ENCODE data around the gene RPS5.

DNA sequence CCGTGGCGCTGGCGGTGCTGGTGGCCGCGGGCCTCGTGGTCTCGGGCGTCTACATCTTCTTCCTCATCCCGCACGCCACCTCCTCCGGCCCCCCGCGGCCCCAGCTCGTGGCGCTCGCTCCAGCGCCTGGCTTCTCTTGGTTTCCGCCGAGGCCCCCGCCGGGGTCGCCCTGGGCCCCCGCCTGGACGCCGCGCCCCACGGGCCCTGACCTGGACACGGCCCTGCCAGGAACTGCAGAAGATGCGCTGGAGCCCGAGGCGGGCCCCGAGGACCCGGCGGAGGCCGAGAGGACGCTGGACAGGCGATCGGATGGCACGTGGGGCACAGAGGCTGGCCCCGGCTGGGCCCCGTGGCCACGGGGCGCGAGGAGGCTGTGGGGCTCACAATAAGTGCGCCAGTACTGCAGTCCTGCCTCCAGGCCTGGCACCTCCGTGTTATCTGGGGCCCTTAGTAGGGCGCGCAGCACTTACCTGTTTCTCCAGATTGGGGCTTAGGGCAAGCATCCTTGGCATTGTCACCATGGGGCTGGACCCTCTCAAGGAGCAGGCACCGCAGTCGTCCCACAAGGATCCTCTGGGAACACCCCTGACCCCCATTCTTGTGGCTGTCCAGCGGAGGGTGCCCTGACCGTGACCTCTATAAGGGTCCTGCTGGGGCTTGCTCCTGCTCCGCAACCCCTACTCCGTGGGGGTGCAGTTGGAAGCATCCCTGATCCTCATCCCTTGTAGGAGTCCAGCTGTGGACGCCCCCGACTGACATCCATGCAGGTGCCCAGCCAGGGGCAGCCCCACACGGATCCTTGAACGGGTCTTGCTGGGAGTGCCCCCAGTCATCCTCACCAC lies 9.8 kb downstream of the RPS5 start:
- TF ChIP-seq TARDBP (IDR thresholded peaks at IDR 0.05) (no peak), DPF2 (IDR thresholded peaks at IDR 0.05) (no peak), ZNF274 (IDR thresholded peaks at IDR 0.05; ENCODE audit: borderline replicate concordance, low read depth, low read length) (no peak)
- TF ChIP-seq, protein P1, sequence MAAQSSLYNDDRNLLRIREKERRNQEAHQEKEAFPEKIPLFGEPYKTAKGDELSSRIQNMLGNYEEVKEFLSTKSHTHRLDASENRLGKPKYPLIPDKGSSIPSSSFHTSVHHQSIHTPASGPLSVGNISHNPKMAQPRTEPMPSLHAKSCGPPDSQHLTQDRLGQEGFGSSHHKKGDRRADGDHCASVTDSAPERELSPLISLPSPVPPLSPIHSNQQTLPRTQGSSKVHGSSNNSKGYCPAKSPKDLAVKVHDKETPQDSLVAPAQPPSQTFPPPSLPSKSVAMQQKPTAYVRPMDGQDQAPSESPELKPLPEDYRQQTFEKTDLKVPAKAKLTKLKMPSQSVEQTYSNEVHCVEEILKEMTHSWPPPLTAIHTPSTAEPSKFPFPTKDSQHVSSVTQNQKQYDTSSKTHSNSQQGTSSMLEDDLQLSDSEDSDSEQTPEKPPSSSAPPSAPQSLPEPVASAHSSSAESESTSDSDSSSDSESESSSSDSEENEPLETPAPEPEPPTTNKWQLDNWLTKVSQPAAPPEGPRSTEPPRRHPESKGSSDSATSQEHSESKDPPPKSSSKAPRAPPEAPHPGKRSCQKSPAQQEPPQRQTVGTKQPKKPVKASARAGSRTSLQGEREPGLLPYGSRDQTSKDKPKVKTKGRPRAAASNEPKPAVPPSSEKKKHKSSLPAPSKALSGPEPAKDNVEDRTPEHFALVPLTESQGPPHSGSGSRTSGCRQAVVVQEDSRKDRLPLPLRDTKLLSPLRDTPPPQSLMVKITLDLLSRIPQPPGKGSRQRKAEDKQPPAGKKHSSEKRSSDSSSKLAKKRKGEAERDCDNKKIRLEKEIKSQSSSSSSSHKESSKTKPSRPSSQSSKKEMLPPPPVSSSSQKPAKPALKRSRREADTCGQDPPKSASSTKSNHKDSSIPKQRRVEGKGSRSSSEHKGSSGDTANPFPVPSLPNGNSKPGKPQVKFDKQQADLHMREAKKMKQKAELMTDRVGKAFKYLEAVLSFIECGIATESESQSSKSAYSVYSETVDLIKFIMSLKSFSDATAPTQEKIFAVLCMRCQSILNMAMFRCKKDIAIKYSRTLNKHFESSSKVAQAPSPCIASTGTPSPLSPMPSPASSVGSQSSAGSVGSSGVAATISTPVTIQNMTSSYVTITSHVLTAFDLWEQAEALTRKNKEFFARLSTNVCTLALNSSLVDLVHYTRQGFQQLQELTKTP (IDR thresholded peaks at IDR 0.05; ENCODE audit: low read depth in 1 of 2, partially characterized antibody in 2 of 2), result no peak
- TF ChIP-seq, protein P2, sequence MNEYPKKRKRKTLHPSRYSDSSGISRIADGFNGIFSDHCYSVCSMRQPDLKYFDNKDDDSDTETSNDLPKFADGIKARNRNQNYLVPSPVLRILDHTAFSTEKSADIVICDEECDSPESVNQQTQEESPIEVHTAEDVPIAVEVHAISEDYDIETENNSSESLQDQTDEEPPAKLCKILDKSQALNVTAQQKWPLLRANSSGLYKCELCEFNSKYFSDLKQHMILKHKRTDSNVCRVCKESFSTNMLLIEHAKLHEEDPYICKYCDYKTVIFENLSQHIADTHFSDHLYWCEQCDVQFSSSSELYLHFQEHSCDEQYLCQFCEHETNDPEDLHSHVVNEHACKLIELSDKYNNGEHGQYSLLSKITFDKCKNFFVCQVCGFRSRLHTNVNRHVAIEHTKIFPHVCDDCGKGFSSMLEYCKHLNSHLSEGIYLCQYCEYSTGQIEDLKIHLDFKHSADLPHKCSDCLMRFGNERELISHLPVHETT (CRISPR knock-in tag; conservative IDR thresholded peaks at IDR 0.05 in 1 of 2, IDR thresholded peaks at IDR 0.05 in 1 of 2), result no peak
